ENCODE results near the gene F2RL2. TPM values are rescaled to one million over a fixed set of nuclear protein-coding genes. Genes with fewer than 3 reads are reported as not detected.

The F2RL2 gene
- total and polyA plus RNA-seq, 5 experiments from 2014 or later = 0.08 to 0.80 (median 0.70) TPM; not detected in 2

GRCh38 chr5:76576996-76577395 is 46.2 kb downstream of the F2RL2 start:
- Mint-ChIP-seq H3K27me3 (no peaks in the 10 kb centered on the region), H3K9me3 (no peaks in the 10 kb centered on the region), H3K4me3 (no peak overlapping the region), H3K36me3 (peaks cover 0 to 47% (median 4%) of the 10 kb centered on the region in 3 donors), H3K27ac (peak overlapping the region in 1 of 10 donors; percentile 49), H3K4me1 (peaks cover 2 to 11% (median 5%) of the 10 kb centered on the region in 4 donors)
- POLR2A ChIA-PET = interaction anchor here (1.2 kb wide), 1 partner anchor 174 kb away, joined by 4 read pairs; the partner anchor contains the start of gene IQGAP2
- ATAC-seq = no peak
- DNase-seq = no peak

DNA sequence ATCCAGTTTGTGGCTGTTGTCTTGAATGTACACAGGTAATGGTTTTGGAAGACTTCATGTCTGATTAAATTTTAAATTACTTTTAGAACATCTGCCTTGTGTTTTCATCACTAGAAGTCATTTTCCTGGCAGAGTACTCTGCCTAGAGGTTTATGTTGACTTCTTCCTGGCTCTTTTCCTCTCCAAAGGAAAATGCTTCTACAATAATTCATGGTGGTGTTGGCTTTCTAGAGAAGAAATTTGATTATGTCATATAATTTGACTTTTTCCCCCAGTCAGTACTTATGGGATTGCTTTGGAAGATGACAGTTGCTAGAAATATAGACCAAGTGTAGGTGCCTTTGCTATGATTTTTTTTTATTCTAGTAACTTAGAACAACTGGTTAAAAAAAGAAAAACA is 46.8 kb downstream of the F2RL2 start:
- Mint-ChIP-seq H3K27ac (peak overlapping the region in 1 of 10 donors; percentile 41), H3K4me1 (peaks cover 2 to 14% (median 7%) of the 10 kb centered on the region in 4 donors), H3K27me3 (no peaks in the 10 kb centered on the region), H3K9me3 (no peaks in the 10 kb centered on the region), H3K36me3 (peaks cover 0 to 52% (median 4%) of the 10 kb centered on the region in 3 donors), H3K4me3 (no peak overlapping the region)
- POLR2A ChIA-PET = no interaction called here
- no peak for DNase-seq
- no peak for ATAC-seq

DNA sequence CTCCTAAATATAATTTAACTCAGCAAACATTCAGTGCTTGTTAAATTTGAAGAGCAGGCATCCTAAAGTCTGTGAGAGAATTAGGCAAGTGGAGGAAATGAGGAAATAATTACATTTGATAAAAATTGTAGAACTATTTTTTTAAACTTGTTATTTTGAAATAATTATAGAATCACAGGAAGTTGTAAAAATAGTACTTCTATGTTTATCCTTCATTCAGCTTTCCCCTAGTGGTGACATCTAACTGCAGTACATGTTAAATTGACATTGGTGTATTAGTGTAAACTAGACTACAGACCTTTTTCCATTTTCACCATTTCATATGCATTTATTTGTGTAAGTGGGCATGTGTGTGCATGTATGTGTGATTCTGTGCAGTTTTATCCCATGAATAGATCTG is 51.6 kb downstream of the F2RL2 start:
- no peak for ATAC-seq
- Mint-ChIP-seq H3K9me3 (no peaks in the 10 kb centered on the region), H3K4me1 (peaks cover 2 to 25% (median 9%) of the 10 kb centered on the region in 4 donors), H3K36me3 (peaks cover 10 to 44% (median 11%) of the 10 kb centered on the region in 3 donors), H3K27ac (peak overlapping the region in 1 of 10 donors; percentile 17), H3K27me3 (no peaks in the 10 kb centered on the region), H3K4me3 (no peak overlapping the region)
- POLR2A ChIA-PET = no interaction called here
- DNase-seq = no peak

DNA sequence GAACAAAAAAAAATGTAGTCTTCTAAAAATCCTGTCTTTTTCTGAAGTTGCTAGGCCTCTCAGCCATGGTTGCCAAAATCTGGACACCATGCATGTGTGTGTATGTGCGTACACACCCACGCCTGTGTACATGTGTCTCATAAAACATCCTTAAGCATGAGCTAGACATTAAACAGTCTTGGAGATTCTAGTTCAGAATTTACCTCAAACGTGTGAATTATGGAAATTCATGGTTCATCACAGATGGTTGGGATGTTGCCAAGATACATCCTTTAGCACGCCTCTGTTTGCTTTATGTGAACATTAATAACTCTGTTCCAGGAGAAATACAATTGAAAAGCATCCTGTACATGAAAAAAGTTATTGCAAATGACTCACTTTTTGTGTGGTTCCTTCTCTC is 53.0 kb downstream of the F2RL2 start:
- ATAC-seq (no peak), DNase-seq (no peak)
- Mint-ChIP-seq H3K36me3 (peaks cover 14 to 46% (median 16%) of the 10 kb centered on the region in 3 donors), H3K9me3 (no peaks in the 10 kb centered on the region), H3K27ac (peak overlapping the region in 1 of 10 donors; percentile 22), H3K4me3 (no peak overlapping the region), H3K27me3 (no peaks in the 10 kb centered on the region), H3K4me1 (peaks cover 14 to 25% (median 15%) of the 10 kb centered on the region in 4 donors)
- POLR2A ChIA-PET = no interaction called here

Other genes starting within 250 kb of the F2RL2 start
- gene IQGAP2, start 220.1 kb downstream of the F2RL2 start, total RNA-seq = 10 to 100 TPM; 66.7 to 74.0 TPM
- gene IQGAP2, start 220.1 kb downstream of the F2RL2 start, polyA plus RNA-seq = 10 to 100 TPM; 16.2 to 22.0 (median 19.5) TPM
- gene F2R, start 92.7 kb upstream of the F2RL2 start, total RNA-seq = 1 to 10 TPM; 1.2 to 2.3 TPM
- 10 to 100 TPM in 1 of 3 donors, 1 to 10 TPM in 1, under 1 TPM in 1; 0.65 to 37.3 (median 1.2) TPM for gene F2R, start 92.7 kb upstream of the F2RL2 start, polyA plus RNA-seq
- gene F2RL1, start 195.6 kb upstream of the F2RL2 start, total RNA-seq = 1 to 10 TPM; 3.1 to 4.2 TPM
- gene F2RL1, start 195.6 kb upstream of the F2RL2 start, polyA plus RNA-seq = 1 to 10 TPM in 2 of 3 donors, under 1 TPM in 1; 0.48 to 4.7 (median 2.0) TPM
- not detected for gene S100Z, start 226.6 kb upstream of the F2RL2 start, total RNA-seq
- gene S100Z, start 226.6 kb upstream of the F2RL2 start, polyA plus RNA-seq = not detected